ENCODE data around the gene MYO1C.
"Not testable (repeated sequence)": the region's sequence is repeated elsewhere in the genome, so short reads cannot be mapped to it uniquely, and the experiment has no call there.

The MYO1C gene

DNA sequence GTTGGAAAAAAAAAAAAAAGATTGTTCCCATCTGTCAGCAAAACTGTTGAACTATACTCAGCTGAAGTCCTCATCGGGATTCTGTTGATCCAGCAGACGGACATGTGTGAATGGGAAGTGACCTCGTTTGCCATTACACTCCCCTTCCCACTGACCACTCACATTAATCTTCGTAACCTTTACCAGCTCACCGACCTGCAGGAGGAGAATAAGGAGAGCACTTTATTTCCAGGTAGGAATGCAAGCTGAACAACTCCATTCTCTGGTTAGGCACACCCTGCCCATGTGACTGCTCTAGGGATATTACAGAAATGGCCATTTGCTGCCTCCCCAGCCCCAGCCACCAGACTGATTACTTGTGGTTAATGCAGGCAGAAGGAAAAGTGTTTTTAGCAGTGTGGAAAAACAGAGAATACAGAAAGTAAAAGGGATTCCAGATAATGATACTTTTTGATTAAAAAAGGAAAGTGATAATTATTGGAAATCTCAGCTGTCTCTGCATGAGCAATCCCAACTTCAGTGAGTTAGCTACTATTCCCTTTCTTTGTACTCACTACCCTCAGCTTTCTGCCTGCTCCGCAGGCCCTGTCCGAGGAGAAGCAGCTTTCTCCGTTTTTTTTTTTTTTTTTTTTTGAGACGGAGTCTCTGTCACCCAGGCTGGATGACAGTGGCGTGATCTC, 68.9 kb downstream of the MYO1C start:
- DNase-seq, result no peak
- no peaks in the 10 kb centered on the region for H3K27me3 Mint-ChIP-seq
- H3K9me3 Mint-ChIP-seq, result no peaks in the 10 kb centered on the region
- H3K4me1 Mint-ChIP-seq, result no peaks in the 10 kb centered on the region
- H3K36me3 Mint-ChIP-seq, result peaks cover 28% of the 10 kb centered on the region
- H3K27ac Mint-ChIP-seq, result no peak overlapping the region
- CTCF ChIA-PET, result no interaction called here
- no peak overlapping the region for H3K4me3 Mint-ChIP-seq

GRCh38 chr17:1422885-1423284, 69.6 kb downstream of the MYO1C start:
- no peaks in the 10 kb centered on the region for H3K27me3 Mint-ChIP-seq
- no peak overlapping the region for H3K27ac Mint-ChIP-seq
- no peaks in the 10 kb centered on the region for H3K9me3 Mint-ChIP-seq
- no peaks in the 10 kb centered on the region for H3K4me1 Mint-ChIP-seq
- no peak for DNase-seq
- CTCF ChIA-PET, result no interaction called here
- no peak overlapping the region for H3K4me3 Mint-ChIP-seq
- H3K36me3 Mint-ChIP-seq, result peaks cover 29% of the 10 kb centered on the region

GRCh38 chr17:1421470-1421869, 71.0 kb downstream of the MYO1C start:
- no peak overlapping the region for H3K4me3 Mint-ChIP-seq
- H3K27ac Mint-ChIP-seq, result no peak overlapping the region
- no peaks in the 10 kb centered on the region for H3K4me1 Mint-ChIP-seq
- H3K9me3 Mint-ChIP-seq, result no peaks in the 10 kb centered on the region
- CTCF ChIA-PET, result no interaction called here
- peaks cover 29% of the 10 kb centered on the region for H3K36me3 Mint-ChIP-seq
- no peak for DNase-seq
- H3K27me3 Mint-ChIP-seq, result no peaks in the 10 kb centered on the region

- CTCF ChIA-PET, result no interaction called here
- Mint-ChIP-seq H3K27me3 (no peaks in the 10 kb centered on the region), H3K27ac (no peak overlapping the region), H3K9me3 (no peaks in the 10 kb centered on the region), H3K36me3 (peaks cover 29% of the 10 kb centered on the region), H3K4me3 (no peak overlapping the region), H3K4me1 (no peaks in the 10 kb centered on the region)
- no peak for DNase-seq
Observed at GRCh38 chr17:1420981-1421380, 71.5 kb downstream of the MYO1C start.

DNA sequence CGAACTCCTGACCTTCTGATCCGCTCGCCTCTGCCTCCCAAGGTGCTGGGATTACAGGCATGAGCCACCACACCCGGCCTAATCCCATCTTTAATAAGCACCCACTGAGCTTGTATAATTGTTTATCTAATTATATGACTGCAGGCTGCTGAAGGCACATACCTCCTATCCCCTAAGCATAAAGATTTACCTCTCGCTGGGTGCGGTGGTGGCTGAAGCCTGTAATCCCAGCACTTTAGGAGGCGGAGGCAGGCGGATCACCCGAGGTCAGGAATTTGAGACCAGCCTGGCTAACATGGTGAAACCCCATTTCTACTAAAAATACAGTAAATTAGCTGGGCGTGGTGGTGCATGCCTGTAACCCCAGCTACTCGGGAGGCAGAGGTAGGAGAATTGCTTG, 72.3 kb downstream of the MYO1C start:
- H3K36me3 Mint-ChIP-seq, result peaks cover 21% of the 10 kb centered on the region
- no peaks in the 10 kb centered on the region for H3K27me3 Mint-ChIP-seq
- DNase-seq, result no peak
- no peaks in the 10 kb centered on the region for H3K9me3 Mint-ChIP-seq
- H3K4me3 Mint-ChIP-seq, result no peak overlapping the region
- H3K27ac Mint-ChIP-seq, result no peak overlapping the region
- no peaks in the 10 kb centered on the region for H3K4me1 Mint-ChIP-seq
- CTCF ChIA-PET, result no interaction called here

- H3K4me3 Mint-ChIP-seq, H3K4me1 Mint-ChIP-seq, CTCF ChIA-PET, DNase-seq, H3K9me3 Mint-ChIP-seq, H3K27me3 Mint-ChIP-seq, H3K27ac Mint-ChIP-seq: not testable (repeated sequence)
- H3K36me3 Mint-ChIP-seq, result peaks cover 19% of the 10 kb centered on the region
Observed at GRCh38 chr17:1418476-1418875, 74.0 kb downstream of the MYO1C start.

GRCh38 chr17:1416414-1416813, 76.1 kb downstream of the MYO1C start:
- Mint-ChIP-seq H3K4me1 (no peaks in the 10 kb centered on the region), H3K27me3 (no peaks in the 10 kb centered on the region), H3K36me3 (peaks cover 6% of the 10 kb centered on the region), H3K27ac (no peak overlapping the region), H3K4me3 (no peak overlapping the region), H3K9me3 (no peaks in the 10 kb centered on the region)
- no peak for DNase-seq
- CTCF ChIA-PET, result no interaction called here

DNA sequence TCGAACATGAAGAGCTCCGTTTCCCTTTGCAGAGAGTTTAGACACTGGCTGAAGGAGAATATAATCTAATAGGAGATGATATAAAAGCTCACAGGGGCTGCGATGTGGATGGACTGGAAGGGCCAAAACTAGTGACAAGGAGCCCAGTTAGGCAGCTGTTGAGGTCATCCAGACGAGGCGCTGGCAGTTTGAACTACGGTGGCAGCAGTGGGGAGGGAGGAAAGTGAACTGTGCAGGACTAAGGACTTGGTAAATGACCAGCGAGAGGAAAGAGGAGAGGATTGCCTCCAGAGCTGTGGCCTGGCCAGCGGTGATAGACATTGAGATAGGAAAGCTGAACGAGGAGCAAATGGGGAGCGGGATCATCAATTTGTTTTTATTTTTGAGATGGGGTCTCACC, 77.9 kb downstream of the MYO1C start:
- Mint-ChIP-seq H3K9me3 (no peaks in the 10 kb centered on the region), H3K36me3 (peaks cover 1% of the 10 kb centered on the region), H3K4me1 (no peaks in the 10 kb centered on the region), H3K4me3 (no peak overlapping the region), H3K27ac (no peak overlapping the region), H3K27me3 (no peaks in the 10 kb centered on the region)
- no peak for DNase-seq
- CTCF ChIA-PET, result interaction anchor here (0.7 kb wide), 1 partner anchor 50 kb away, joined by 3 read pairs; no protein-coding TSS in a partner anchor
